GM18858 (cell line): ENCODE results near the gene LTA4H.
"Not testable (repeated sequence)": the region's sequence is repeated elsewhere in the genome, so short reads cannot be mapped to it uniquely, and the experiment has no call there.

Experiments used
- ATAC-seq: cut with Tn5 transposase; IDR thresholded peaks from one replicate; pipeline ENCODE4 v1.9.1; 2021; ENCODE audit not compliant: unreplicated experiment

Gene LTA4H

GRCh38 chr12:96035283-96036236 lies at the start of gene LTA4H:
Gene LTA4H, minus strand, starts transcription at chr12:96035587. Its CDS starts 68 bp downstream, at chr12:96035519.
- ATAC-seq = peak; percentile 81

GRCh38 chr12:96084624-96085023 lies 49.2 kb upstream of the LTA4H start:
- no peak for ATAC-seq

GRCh38 chr12:96083020-96083719 lies 47.8 kb upstream of the LTA4H start:
- ATAC-seq = no peak

- no peak for ATAC-seq
Observed at GRCh38 chr12:96081596-96081995, 46.2 kb upstream of the LTA4H start.

GRCh38 chr12:96078231-96079135 lies 43.1 kb upstream of the LTA4H start:
- ATAC-seq = no peak

GRCh38 chr12:96077081-96077480 lies 41.7 kb upstream of the LTA4H start:
- ATAC-seq = no peak

GRCh38 chr12:96075560-96075959 lies 40.2 kb upstream of the LTA4H start:
- ATAC-seq = no peak

GRCh38 chr12:96073346-96074330 lies 38.3 kb upstream of the LTA4H start:
- no peak for ATAC-seq

- ATAC-seq = no peak
Observed at GRCh38 chr12:96070670-96071279, 35.4 kb upstream of the LTA4H start.

GRCh38 chr12:96069511-96070231 lies 34.3 kb upstream of the LTA4H start:
- no peak for ATAC-seq

- no peak for ATAC-seq
Observed at GRCh38 chr12:96068636-96069035, 33.2 kb upstream of the LTA4H start.

- no peak for ATAC-seq
Observed at GRCh38 chr12:96068111-96068510, 32.7 kb upstream of the LTA4H start.

GRCh38 chr12:96065776-96066175 lies 30.4 kb upstream of the LTA4H start:
- ATAC-seq = not testable (repeated sequence)

GRCh38 chr12:96064966-96065365 lies 29.6 kb upstream of the LTA4H start:
- no peak for ATAC-seq

GRCh38 chr12:96064271-96064670 lies 28.9 kb upstream of the LTA4H start:
- ATAC-seq = no peak

GRCh38 chr12:96063046-96063445 lies 27.7 kb upstream of the LTA4H start:
- ATAC-seq = no peak

- ATAC-seq = peak; percentile 73
Observed at GRCh38 chr12:96061864-96062453, 26.6 kb upstream of the LTA4H start.

GRCh38 chr12:96061323-96061722 lies 25.9 kb upstream of the LTA4H start:
- no peak for ATAC-seq
